HG03571 (cell line): ENCODE results near the gene STK39.

Experiments
- ATAC-seq: cut with Tn5 transposase; IDR thresholded peaks from one replicate; pipeline ENCODE4 v1.9.1; 2021; ENCODE audit not compliant: unreplicated experiment

The STK39 gene

DNA sequence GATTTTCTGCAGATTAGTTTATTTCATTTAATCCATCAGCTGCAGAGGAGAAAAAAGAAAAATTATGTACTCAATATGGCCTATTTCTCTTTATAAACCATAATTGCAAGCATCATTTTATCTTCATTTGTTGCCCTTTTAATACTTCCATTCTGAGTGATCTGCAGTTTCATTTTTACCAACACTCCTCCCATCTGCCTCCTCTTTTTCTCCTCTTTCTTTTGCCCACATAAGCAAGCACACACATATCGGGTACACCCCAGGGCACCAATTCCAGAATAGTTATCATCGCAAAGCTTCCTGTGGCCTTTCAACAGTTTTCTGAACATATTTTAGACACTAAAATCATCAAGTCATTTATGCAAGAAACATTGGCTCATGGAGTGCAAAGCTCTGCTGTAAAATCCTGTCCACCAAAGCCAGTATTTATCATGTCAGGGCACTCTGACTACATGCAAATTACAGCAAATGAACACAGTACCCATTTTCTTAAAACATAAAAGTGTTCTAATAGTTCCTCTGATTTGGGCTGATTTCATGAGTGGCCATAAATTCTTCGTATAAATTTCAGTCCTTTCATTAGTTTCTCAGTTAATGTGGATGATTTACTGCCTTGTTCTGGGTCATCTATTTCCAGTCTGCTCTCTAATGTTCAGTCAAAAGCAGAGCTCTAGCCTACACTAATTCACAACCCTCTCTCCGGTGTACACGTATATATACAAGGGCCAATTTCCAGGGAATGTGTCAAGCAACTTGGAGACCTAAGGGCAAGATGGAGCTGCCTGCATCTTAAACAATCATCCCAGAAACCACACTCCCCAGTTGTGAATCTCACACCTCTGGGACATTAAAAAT, 281.3 kb downstream of the STK39 start:
- no peak for ATAC-seq

DNA sequence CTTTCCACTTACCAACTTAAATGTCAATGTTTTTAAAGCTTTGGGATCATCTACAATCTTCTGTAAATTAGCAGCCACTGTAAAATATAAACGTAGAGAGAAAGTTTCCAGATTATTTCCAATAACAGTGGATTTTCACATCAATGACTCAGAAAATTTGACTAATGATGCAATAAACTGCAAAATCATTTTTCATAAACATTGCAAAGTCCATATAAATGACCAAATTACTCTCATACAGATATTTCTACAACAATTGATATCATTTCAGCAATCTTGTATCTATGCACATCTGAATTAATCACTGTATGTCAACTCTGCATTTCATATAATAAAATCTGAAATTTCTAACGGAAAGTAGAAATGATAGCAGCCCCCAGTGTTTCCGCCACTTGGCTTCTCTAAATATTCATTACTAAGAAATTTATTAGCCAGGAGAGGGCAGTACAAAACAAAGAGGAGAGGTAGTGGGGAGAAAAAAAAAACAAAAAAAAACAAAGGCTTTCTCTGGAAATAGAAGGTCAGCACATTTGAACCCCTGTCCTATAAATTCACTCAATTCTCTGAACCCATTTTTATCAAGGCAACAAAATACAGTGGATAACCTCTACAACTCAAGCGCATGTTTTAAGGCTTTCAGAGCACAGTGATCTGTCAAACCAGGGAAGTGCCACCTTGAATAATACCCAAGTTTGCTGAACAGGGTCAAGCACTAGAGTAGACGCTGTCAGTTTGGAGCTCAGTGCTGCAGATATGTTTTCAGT, 282.6 kb downstream of the STK39 start:
- no peak for ATAC-seq

DNA sequence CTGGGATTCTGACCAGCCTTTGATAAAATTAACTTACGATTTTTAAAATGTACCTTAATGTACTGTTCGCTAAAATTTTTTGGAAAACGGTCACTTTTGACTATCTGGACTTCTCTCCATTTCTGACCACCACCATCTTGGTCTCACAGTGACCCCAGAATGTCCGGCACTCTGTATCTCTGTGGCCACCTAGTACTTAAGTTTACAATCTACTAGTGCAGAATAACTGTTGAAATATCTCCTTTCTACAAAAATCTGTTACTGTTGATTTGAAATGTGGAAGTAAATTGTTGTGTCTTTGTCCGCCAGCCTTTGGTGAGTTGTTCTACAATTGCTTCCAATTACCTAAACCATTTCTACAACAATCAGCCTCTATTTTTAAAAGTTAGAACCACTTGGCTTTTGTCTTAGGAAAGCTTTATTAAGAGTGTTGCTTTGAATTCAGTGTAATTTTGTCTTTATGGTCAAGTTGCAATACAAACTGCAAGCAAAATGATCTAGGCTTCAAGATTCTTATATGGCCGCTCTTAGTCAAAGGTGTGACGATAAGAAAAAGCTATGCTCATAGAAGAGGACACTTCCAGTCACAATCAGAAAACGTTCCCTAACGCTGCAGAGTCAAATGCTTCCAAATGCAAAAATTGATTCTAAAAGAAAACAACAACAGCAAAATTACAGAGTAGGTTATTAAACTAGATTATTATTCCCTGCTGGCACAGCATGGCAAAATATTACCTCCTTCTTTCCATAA, 283.3 kb downstream of the STK39 start:
- no peak for ATAC-seq

DNA sequence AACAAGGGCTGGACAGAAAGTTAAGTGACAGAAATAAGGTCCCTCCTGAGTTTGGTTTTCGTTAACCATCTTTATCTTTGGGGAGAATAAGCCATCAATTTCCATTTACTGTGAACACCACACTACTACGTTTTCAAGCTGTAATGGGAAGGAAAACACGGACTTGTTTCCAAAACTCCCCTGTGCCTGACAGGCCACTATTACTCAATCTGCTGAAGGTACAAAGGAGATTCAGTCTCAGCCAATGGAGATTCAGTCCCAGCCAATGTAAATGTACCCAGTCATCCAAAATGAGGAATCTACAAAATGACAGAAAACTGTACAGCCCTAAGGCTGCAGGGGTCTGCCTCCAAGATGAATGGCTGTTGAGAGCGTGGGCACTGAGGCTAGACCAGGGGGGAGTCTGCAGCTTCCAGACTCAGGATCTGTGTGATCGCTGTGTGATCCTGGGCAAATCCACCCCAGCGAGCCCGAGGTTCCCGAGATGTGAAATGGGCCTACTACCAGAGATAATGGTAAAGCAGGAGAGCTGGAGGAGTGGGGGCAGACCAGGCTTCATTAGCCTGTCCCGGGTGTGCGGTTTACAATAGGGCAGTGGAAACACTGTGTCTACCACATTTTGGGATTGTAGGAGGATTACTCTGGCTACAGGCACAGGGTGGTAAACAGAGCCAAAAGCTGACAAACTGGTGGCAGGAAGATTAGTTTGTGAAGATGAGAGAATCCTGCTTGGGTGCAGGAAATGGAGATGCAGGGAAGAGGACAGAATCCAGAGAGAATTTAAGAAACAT, 284.8 kb downstream of the STK39 start:
- ATAC-seq: no peak

DNA sequence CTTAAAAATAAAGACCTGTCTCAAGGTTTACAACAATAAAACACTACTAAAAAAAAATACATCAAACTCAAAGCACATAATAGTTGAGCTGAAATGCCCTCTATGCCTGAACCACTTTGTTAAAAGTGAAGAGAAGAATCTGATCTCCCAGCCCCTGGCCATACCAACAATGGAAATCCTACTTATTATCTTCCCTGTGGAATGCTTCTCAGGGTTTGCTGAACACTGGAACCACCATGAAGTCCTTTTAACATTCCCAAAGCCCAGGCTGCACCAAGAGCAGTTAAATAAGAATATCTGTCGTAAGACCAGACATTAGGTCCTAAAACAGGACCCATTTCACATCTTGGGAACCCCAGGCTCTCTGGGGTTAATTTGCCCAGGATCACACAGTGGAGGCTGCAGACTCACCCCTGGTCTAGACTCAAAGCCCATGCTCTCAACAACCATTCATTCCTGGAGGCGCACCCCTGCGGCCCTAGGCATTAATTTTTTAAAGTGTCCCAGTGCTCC, 285.8 kb downstream of the STK39 start:
- ATAC-seq: no peak

DNA sequence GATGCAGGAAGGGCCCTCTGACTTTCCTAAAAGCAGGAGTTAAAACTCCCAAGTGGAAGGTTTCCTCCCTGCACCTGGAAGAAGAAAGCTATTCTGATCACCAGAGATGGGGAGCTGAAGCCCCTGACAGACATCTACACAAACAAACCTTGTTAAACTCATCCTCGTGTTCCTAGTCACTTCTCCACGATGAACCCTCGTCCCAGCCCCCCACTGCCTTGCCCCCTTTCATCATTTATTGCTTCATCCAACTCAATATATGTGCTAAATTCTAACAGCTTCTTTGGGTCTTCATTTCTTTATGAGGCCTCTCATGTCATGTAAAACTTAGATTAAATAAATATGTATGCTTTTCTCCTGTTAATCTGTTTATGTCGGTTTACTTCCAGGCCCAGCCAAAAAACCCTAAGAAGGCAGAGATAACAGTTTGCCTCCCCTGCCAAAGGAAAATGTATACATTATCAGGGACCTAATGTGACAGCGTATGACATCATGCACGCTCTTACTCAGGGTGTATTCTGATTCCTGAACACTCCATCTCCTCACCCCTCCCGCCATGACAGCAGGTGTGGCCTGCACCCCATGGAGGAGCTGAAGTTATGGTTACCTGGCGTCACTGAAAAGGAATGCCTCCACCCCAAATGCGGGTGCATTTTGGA, 287.2 kb downstream of the STK39 start:
- ATAC-seq: no peak

DNA sequence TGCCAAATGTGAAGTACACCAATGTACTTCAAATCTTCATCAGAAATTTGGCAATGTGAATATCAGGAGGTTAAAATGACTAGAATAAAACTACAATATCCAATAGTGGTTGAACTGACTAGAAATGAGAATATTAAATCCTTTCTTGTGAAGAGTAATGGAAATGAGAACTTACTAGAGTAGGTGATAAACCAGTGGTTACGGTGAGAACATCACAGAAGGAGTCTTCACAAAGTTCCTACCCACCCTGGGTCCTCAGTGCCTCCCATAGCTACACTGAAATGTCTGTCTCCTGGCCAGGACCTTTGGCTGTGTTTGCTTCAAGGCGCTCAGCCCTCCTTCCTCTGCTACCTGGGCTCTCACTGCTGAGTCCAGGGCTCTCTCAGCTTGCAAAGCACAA, 289.7 kb downstream of the STK39 start:
- ATAC-seq: no peak

DNA sequence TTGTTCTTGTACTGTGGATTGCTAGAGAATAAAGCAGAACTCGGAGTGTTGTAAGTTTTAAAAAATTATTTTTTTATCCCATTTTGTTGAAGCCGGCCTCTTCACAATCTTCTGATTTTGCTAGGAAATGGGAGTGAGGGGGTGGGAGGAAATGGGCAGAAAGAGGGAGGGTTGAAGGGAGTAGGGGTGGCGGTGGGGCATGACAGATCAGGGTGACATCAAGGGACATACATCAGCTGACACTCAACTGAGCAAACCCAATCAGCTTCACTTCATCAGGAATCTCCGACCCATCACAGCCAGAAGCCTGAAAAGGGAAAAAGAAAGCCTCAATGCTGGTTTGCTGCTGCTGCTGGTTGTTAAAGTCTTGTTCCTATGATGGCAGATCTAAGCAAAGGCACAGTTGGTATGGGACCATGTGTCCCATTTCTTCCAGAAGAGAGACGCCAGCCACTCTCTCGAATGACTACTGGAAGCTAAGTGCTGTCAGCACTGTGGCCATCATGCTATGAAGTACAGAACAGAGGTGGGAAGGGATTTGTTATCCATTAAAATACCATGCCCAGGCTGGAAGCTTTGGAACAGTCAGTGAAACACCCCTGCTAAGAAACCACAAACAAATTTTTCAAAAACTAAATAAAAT, 292.0 kb downstream of the STK39 start:
- ATAC-seq: no peak

DNA sequence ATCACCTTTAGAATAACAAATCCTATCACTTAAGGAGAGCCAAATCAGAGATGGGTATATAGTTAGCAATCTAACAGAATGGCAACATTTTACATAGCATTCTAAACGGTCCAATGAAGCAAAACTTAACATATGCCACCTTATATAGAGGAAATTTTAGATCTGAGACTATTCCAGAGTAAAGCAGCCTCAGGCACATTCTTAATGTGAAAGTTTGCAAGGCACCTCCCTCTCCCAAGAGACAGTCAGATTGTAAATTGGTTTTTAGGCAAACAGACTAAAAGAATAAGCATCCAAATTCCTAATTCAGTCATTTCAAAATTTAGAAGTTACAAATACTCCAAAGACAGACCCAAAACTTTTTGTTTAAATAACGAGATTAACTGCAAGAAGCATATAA, 292.9 kb downstream of the STK39 start:
- no peak for ATAC-seq

DNA sequence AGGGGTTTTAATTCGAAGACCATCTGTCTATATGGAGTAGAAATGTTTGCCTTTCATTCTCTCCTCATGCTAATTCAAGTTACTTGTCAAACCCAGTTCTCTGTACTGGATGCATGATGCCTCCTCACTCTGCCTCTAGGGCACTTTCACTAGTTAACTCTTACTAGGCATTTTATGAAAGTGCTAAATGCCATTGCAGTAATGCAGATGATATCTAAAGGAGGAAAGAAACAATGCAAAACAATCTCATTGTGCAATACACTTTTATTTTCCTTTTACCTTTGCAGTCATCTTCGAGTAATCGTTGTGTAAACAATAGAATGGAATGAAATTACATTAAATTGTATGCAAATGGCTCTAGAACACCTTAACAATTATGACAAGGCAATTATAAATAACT, 293.6 kb downstream of the STK39 start:
- no peak for ATAC-seq

DNA sequence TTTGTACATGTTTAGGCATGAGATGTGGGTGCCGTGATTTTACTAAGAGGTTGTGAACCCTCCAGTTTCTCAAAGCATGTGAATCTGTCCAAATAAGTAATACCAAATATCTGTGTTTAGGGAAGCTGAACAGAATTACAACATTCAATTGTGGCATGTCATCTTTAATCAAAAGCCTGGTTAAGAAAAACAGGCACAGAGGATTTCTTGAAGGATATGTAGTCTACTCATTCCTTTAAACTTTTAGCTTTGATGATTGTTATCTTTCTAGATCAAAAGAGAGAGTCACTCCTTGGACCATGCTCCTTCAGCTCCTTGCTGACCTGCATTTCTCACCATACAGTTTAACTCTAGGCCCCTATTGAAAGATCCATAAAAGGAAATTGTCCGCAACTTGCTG, 296.8 kb downstream of the STK39 start:
- ATAC-seq: no peak

DNA sequence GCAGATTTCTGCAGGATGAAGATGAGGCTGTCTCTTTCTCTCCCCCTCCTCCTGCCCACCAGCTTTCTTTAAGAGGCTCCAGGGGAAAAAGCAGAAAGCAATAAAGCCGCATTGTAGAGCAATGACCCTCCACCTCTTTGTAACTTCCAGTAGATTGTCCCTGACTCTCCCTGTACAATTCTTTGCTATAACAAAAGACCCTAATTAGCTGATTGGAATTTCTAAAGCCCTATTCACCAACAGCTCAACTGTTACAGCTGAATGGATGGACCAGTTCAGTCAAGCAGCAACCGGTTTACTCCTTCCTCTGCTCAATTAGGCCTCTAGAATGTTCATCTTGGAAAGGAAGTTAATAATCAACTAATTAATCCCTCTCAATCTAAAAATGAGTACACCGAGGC, 301.0 kb downstream of the STK39 start:
- no peak for ATAC-seq

DNA sequence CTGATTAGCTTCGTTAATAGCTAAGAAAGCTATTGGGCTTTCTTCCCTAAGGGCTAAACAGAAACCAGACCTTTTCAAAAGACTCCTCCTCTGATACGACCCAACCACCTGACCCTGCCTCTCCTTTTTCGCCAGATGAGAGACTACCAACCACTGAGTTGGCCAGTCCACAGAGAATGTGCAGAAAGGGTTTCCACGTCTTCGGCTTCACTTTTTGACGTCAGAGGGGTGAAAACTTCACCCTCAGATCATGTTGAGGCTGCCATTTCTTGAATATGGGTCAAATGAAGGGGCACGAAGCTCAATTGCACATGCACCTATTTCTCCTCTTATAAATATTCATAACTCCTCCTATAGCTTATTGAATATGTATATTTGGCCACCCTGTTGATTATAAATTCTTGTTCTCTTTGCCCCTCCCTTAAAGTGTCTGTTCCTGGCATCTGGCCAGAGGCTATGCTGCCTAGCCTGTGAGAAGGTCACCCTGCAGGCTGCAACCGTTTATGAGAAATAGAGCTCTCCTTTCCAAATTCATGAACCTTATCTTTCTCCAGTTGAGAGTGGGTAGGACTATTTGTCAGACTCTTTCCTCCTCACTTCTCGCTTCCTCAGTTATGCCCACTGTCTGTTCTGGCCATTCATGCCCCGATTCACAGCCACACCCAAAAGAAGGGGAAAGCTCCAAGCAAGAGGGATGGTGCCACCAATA, 301.6 kb downstream of the STK39 start:
- no peak for ATAC-seq

DNA sequence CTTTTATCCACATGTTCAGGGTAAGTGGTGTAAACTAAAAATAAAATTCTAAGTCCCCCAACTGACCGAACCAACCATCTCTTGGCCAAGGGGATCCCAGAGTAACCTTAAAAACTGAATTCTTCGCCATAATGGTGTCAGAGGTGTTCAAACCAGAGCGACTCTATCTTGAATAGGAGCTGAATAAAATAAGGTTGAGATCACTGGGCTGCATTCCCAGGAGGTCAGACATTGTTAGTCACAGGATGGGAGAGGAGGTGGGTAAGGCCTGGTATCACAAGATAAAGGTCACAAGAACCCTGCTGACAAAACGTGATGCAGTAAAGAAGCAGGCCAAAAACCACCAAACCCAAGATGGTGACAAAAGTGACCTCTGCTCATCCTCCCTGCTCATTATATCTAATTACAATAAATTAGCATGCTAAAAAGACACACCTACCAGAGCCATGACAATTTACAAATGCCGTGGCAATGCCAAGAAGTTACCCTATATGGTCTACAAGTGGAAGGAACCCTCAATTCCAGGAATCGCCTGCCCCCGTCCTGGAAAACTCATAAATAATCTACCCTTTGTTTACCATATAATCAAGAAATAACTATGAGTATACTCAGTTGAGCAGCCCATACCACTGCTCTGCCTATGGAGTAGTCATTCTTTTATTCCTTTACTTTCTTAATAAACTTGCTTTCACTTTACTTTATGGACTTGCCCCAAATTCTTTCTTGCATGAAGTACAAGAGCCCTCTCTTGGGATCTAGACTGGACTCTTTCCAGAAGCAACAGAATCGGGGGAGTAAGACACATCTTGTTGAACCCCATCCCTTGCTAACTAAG, 302.4 kb downstream of the STK39 start:
- ATAC-seq: no peak

DNA sequence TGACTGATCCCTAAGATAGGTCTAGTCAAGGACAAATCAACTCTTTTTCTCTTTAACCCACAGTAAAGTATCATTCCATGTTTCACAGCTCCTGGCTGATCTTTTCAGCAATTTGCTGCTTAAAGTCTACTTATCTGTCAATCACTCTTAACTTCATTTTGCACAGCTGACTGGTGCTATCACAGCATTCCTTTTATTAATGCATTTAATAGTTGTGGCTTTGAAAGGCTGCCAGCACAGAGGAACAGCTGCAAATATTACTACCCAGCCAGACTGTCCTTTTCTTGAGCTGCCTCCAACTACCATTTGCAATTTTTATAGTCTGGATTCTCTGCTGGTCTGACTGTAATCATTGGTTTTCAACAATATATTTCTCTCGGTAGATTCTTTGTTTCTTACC, 303.5 kb downstream of the STK39 start:
- no peak for ATAC-seq

DNA sequence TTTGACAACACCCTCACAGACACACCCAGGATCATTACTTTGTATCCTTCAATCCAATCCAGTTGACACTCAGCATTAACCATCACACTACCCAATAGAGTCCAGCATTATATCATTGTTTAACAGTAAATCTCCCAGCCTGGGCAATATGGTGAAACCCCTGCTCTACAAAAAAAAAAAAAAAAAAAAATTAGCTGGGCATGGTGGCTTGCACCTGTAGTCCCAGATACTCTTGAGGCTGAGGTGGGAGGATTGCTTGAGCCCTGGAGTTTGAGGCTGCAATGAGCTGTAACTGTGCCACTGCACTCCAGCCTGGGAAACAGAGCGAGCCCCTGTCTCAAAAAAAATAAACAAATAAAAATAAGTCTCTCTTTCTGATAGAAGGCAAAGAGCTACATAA, 304.0 kb downstream of the STK39 start:
- no peak for ATAC-seq

DNA sequence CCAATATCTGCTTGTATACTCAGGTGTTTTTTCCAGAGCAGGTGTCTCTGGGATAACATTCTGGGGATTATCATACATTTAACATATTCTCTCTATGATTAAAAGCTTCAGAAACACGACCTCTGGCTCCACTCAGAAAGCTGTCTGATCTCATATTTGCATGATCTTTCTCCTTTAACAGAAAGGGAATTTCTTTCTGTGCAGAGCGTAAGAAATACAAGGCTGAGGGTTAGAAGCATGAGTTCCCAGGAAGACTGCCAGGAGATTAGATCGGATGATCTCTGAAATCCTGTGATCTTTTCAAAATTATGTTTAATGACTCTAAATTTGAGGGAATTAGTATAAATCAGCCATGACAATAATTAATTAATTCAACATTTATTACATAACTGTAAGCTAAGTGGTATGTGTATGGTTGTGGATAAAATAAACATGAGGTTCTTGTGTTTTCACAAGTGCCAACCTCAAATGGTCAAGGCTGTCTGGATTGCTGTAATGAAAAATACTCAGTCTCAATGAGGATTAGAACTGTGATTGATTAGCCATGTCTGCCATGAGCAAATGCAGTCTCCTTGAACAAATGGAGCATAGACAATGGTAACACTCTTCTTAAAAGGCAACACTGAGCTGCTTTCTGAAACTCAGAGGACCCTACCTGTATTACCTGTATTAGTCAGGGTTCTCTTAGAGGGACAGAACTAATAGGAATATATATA, 304.9 kb downstream of the STK39 start:
- no peak for ATAC-seq

DNA sequence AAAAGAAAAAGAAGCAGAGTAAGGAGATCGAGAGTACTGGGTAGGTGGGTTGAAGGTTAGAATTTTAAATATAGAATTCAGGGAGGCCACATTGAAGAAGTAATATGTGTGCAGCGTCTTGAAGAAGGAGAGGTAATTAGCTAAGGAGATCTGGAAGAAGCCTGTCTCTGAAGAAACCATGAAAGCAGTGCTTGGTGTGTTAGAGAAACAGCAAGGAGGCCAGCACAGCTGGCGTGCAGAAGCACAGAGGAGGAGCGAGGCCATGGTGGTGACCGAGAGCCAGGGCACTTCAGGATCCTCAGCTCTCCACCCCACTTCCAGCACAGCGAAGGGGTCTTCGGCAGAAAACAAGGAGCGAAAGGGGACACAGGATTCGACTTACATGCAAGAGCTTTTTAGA, 305.8 kb downstream of the STK39 start:
- no peak for ATAC-seq
